ENCODE measurements around the gene ST8SIA2. TPM values are rescaled to one million over a fixed set of nuclear protein-coding genes. Genes with fewer than 3 reads are reported as not detected.

ST8SIA2 gene
- total and polyA plus RNA-seq, 12 donors: 0.07 to 0.83 (median 0.34) TPM; not detected in 5

GRCh38 chr15:92409006-92409405 is 15.3 kb downstream of the ST8SIA2 start:
- intact Hi-C loops (cut with DNase I): no loop called here

GRCh38 chr15:92409521-92409920 is 15.8 kb downstream of the ST8SIA2 start:
- TF ChIP-seq POLR2A (IDR thresholded peaks at IDR 0.05) (no peak), CTCF (IDR thresholded peaks at IDR 0.05) (no peak)
- Histone ChIP-seq H3K27me3 (no peaks in the 10 kb centered on the region), H3K36me3 (replicated peaks in 1 of 2) (no peaks in the 10 kb centered on the region), H3K27ac (no peak overlapping the region), H3K4me1 (replicated peaks in 1 of 2) (no peaks in the 10 kb centered on the region), H3K9me3 (replicated peaks in 1 of 3) (no peaks in the 10 kb centered on the region), H3K4me3 (no peak overlapping the region)
- intact Hi-C loops (cut with DNase I): no loop called here
- WGBS, 4 donors: 68 to 80% (median 71%) methylated on average over 8 of the region's 8 CpGs
- no peak for DNase-seq

More at GRCh38 chr15:92409006-92409405, 15.3 kb downstream of the ST8SIA2 start:
- no peaks in the 10 kb centered on the region for H3K36me3 ChIP-seq (replicated peaks in 1 of 2)
- H3K9me3 ChIP-seq (replicated peaks in 1 of 3): no peaks in the 10 kb centered on the region
- no peak for DNase-seq
- H3K4me3 ChIP-seq: no peak overlapping the region
- no peak overlapping the region for H3K27ac ChIP-seq
- H3K27me3 ChIP-seq: no peaks in the 10 kb centered on the region
- no peak for TF ChIP-seq POLR2A (IDR thresholded peaks at IDR 0.05)
- no peak for TF ChIP-seq CTCF (IDR thresholded peaks at IDR 0.05)
- 86 to 96% (median 90%) methylated on average over 5 of the region's 5 CpGs for WGBS, 4 donors
- H3K4me1 ChIP-seq (replicated peaks in 1 of 2): no peaks in the 10 kb centered on the region

- TF ChIP-seq CTCF (IDR thresholded peaks at IDR 0.05): no peak
- TF ChIP-seq POLR2A (IDR thresholded peaks at IDR 0.05): no peak
- intact Hi-C loops (cut with DNase I): no loop called here
- no peaks in the 10 kb centered on the region for H3K9me3 ChIP-seq (replicated peaks in 1 of 3)
- H3K36me3 ChIP-seq (replicated peaks in 1 of 2): no peaks in the 10 kb centered on the region
- no peak overlapping the region for H3K27ac ChIP-seq
- no peak overlapping the region for H3K4me3 ChIP-seq
- WGBS, 4 donors: 82 to 88% (median 85%) methylated on average over 6 of the region's 6 CpGs
- H3K4me1 ChIP-seq (replicated peaks in 1 of 2): no peaks in the 10 kb centered on the region
- no peak for DNase-seq
- no peaks in the 10 kb centered on the region for H3K27me3 ChIP-seq
These were observed 16.9 kb downstream of the ST8SIA2 start for GRCh38 chr15:92410537-92410936.

- Histone ChIP-seq H3K27me3 (no peaks in the 10 kb centered on the region), H3K9me3 (replicated peaks in 1 of 3) (no peaks in the 10 kb centered on the region), H3K4me1 (replicated peaks in 1 of 2) (no peaks in the 10 kb centered on the region), H3K4me3 (no peak overlapping the region), H3K36me3 (replicated peaks in 1 of 2) (no peaks in the 10 kb centered on the region), H3K27ac (no peak overlapping the region)
- intact Hi-C loops (cut with DNase I): no loop called here
- DNase-seq: no peak
- TF ChIP-seq CTCF (IDR thresholded peaks at IDR 0.05) (no peak), POLR2A (IDR thresholded peaks at IDR 0.05) (no peak)
- WGBS, 4 donors: 77 to 86% (median 82%) methylated on average over 5 of the region's 5 CpGs
These were observed 17.6 kb downstream of the ST8SIA2 start for GRCh38 chr15:92411256-92411655.

All from adrenal gland (tissue), 12 donors.